ENCODE data around the gene BMF. TPM values are rescaled to one million over a fixed set of nuclear protein-coding genes. Genes with fewer than 3 reads are reported as not detected.
"Not testable (repeated sequence)": the region's sequence is repeated elsewhere in the genome, so short reads cannot be mapped to it uniquely, and the experiment has no call there.

The BMF gene
- total RNA-seq, 2 experiments from 2014 or later: 20.6 to 24.6 TPM

- Mint-ChIP-seq H3K36me3 (no peaks in the 10 kb centered on the region), H3K4me1 (peaks cover 3% of the 10 kb centered on the region), H3K9me3 (no peaks in the 10 kb centered on the region), H3K4me3 (no peak overlapping the region), H3K27me3 (peaks cover 8% of the 10 kb centered on the region), H3K27ac (no peak overlapping the region)
- POLR2A ChIA-PET: no interaction called here
- no peak for DNase-seq
- ATAC-seq (ENCODE audit: low read depth): no peak
These were observed 13.4 kb upstream of the BMF start for GRCh38 chr15:40121911-40122638.

GRCh38 chr15:40118473-40118872, 9.8 kb upstream of the BMF start:
- H3K36me3 Mint-ChIP-seq: no peaks in the 10 kb centered on the region
- ATAC-seq (ENCODE audit: low read depth) (no peak), DNase-seq (no peak)
- peaks cover 10% of the 10 kb centered on the region for H3K27me3 Mint-ChIP-seq
- H3K4me1 Mint-ChIP-seq: peaks cover 21% of the 10 kb centered on the region
- POLR2A ChIA-PET: no interaction called here
- no peak overlapping the region for H3K4me3 Mint-ChIP-seq
- no peak overlapping the region for H3K27ac Mint-ChIP-seq
- no peaks in the 10 kb centered on the region for H3K9me3 Mint-ChIP-seq

GRCh38 chr15:40115670-40116093, 7.0 kb upstream of the BMF start:
- peaks cover 28% of the 10 kb centered on the region for H3K4me1 Mint-ChIP-seq
- POLR2A ChIA-PET: interaction anchor here (0.9 to 2.1 kb wide), 6 partner anchors 9 to 67 kb away, joined by 3 to 13 read pairs (median 6); no protein-coding TSS in a partner anchor
- DNase-seq: peak; percentile 74
- peak; percentile 94 for ATAC-seq (ENCODE audit: low read depth)
- peaks cover 17% of the 10 kb centered on the region for H3K27me3 Mint-ChIP-seq
- H3K4me3 Mint-ChIP-seq: peak overlapping the region; percentile 77
- no peaks in the 10 kb centered on the region for H3K36me3 Mint-ChIP-seq
- no peaks in the 10 kb centered on the region for H3K9me3 Mint-ChIP-seq
- peak overlapping the region; percentile 96 for H3K27ac Mint-ChIP-seq

- ATAC-seq (ENCODE audit: low read depth); H3K36me3 Mint-ChIP-seq; H3K9me3 Mint-ChIP-seq; H3K4me3 Mint-ChIP-seq: not testable (repeated sequence)
- peak; percentile 3 for DNase-seq
- POLR2A ChIA-PET: interaction anchor here (0.5 to 2.1 kb wide), 7 partner anchors 8 to 956 kb away, joined by 3 to 13 read pairs (median 5); no protein-coding TSS in a partner anchor
- Mint-ChIP-seq H3K4me1 (peaks cover 28% of the 10 kb centered on the region), H3K27me3 (peaks cover 18% of the 10 kb centered on the region), H3K27ac (peak overlapping the region; percentile 68)
These were observed 6.4 kb upstream of the BMF start for GRCh38 chr15:40115106-40115505.

GRCh38 chr15:40114218-40114617, 5.5 kb upstream of the BMF start:
- peaks cover 31% of the 10 kb centered on the region for H3K4me1 Mint-ChIP-seq
- peak overlapping the region; percentile 63 for H3K27ac Mint-ChIP-seq
- POLR2A ChIA-PET: interaction anchor here (2.1 kb wide), 1 partner anchor 15 kb away, joined by 13 read pairs; no protein-coding TSS in a partner anchor
- H3K27me3 Mint-ChIP-seq: peaks cover 23% of the 10 kb centered on the region
- DNase-seq (peak; percentile 8), ATAC-seq (ENCODE audit: low read depth) (no peak)
- no peak overlapping the region for H3K4me3 Mint-ChIP-seq
- H3K36me3 Mint-ChIP-seq: no peaks in the 10 kb centered on the region
- no peaks in the 10 kb centered on the region for H3K9me3 Mint-ChIP-seq

- ATAC-seq (ENCODE audit: low read depth) (no peak), DNase-seq (peak; percentile 9)
- Mint-ChIP-seq H3K27ac (no peak overlapping the region), H3K4me3 (no peak overlapping the region), H3K4me1 (peaks cover 31% of the 10 kb centered on the region), H3K9me3 (no peaks in the 10 kb centered on the region), H3K36me3 (no peaks in the 10 kb centered on the region), H3K27me3 (peaks cover 23% of the 10 kb centered on the region)
- POLR2A ChIA-PET: interaction anchor here (1.0 to 1.2 kb wide), 2 partner anchors 11 to 67 kb away, joined by 3 read pairs; no protein-coding TSS in a partner anchor
These were observed 4.1 kb upstream of the BMF start for GRCh38 chr15:40112789-40113188.

- ATAC-seq (ENCODE audit: low read depth) (no peak), DNase-seq (peak; percentile 19)
- Mint-ChIP-seq H3K27ac (no peak overlapping the region), H3K9me3 (no peaks in the 10 kb centered on the region), H3K36me3 (no peaks in the 10 kb centered on the region), H3K4me3 (no peak overlapping the region), H3K27me3 (peaks cover 25% of the 10 kb centered on the region), H3K4me1 (peaks cover 38% of the 10 kb centered on the region)
- POLR2A ChIA-PET: interaction anchor here (1.2 kb wide), 1 partner anchor 66 kb away, joined by 3 read pairs; no protein-coding TSS in a partner anchor
These were observed 3.2 kb upstream of the BMF start for GRCh38 chr15:40111888-40112287.

GRCh38 chr15:40110866-40111550, 2.3 kb upstream of the BMF start:
- Mint-ChIP-seq H3K4me3 (no peak overlapping the region), H3K27me3 (peaks cover 25% of the 10 kb centered on the region), H3K27ac (no peak overlapping the region), H3K4me1 (peaks cover 39% of the 10 kb centered on the region), H3K36me3 (no peaks in the 10 kb centered on the region), H3K9me3 (no peaks in the 10 kb centered on the region)
- no peak for ATAC-seq (ENCODE audit: low read depth)
- POLR2A ChIA-PET: no interaction called here
- DNase-seq: peak; percentile 20

- Mint-ChIP-seq H3K4me3 (peak overlapping the region; percentile 91), H3K27me3 (peaks cover 23% of the 10 kb centered on the region), H3K36me3 (no peaks in the 10 kb centered on the region), H3K27ac (peak overlapping the region; percentile 62), H3K9me3 (no peaks in the 10 kb centered on the region), H3K4me1 (peaks cover 45% of the 10 kb centered on the region)
- DNase-seq (no peak), ATAC-seq (ENCODE audit: low read depth) (peak; percentile 6)
- POLR2A ChIA-PET: interaction anchor here (0.7 to 4.4 kb wide), 6 partner anchors 7 to 60 kb away, joined by 3 to 28 read pairs (median 8); partner anchors contain the start of gene BUB1B
These were observed 421 bp downstream of the BMF start for GRCh38 chr15:40108061-40108854.

- peaks cover 44% of the 10 kb centered on the region for H3K4me1 Mint-ChIP-seq
- H3K36me3 Mint-ChIP-seq: no peaks in the 10 kb centered on the region
- peak overlapping the region; percentile 48 for H3K27ac Mint-ChIP-seq
- POLR2A ChIA-PET: interaction anchor here (0.9 to 4.4 kb wide), 9 partner anchors 8 to 134 kb away, joined by 3 to 28 read pairs (median 4); no protein-coding TSS in a partner anchor
- DNase-seq (no peak), ATAC-seq (ENCODE audit: low read depth) (no peak)
- H3K4me3 Mint-ChIP-seq: no peak overlapping the region
- H3K27me3 Mint-ChIP-seq: peaks cover 14% of the 10 kb centered on the region
- no peaks in the 10 kb centered on the region for H3K9me3 Mint-ChIP-seq
These were observed 2.2 kb downstream of the BMF start for GRCh38 chr15:40106203-40107161.

GRCh38 chr15:40105517-40106202, 3.0 kb downstream of the BMF start:
- peak overlapping the region; percentile 71 for H3K4me3 Mint-ChIP-seq
- peaks cover 10% of the 10 kb centered on the region for H3K27me3 Mint-ChIP-seq
- H3K9me3 Mint-ChIP-seq: no peaks in the 10 kb centered on the region
- no peak for DNase-seq
- peaks cover 52% of the 10 kb centered on the region for H3K4me1 Mint-ChIP-seq
- peak overlapping the region; percentile 67 for H3K27ac Mint-ChIP-seq
- ATAC-seq (ENCODE audit: low read depth): peak; percentile 20
- H3K36me3 Mint-ChIP-seq: no peaks in the 10 kb centered on the region
- POLR2A ChIA-PET: interaction anchor here (1.1 to 4.4 kb wide), 7 partner anchors 8 to 135 kb away, joined by 3 to 28 read pairs (median 7); no protein-coding TSS in a partner anchor
